ENCODE measurements around the gene FBXO39. TPM values are rescaled to one million over a fixed set of nuclear protein-coding genes. Genes with fewer than 3 reads are reported as not detected.
A peak's percentile ranks its signal among the peaks of the same experiment; 100 is the strongest.
"Not testable (repeated sequence)": the region's sequence is repeated elsewhere in the genome, so short reads cannot be mapped to it uniquely, and the experiment has no call there.

The FBXO39 gene
- polyA plus RNA-seq, 4 donors: 0.08 to 0.29 (median 0.20) TPM; not detected in 1

DNA sequence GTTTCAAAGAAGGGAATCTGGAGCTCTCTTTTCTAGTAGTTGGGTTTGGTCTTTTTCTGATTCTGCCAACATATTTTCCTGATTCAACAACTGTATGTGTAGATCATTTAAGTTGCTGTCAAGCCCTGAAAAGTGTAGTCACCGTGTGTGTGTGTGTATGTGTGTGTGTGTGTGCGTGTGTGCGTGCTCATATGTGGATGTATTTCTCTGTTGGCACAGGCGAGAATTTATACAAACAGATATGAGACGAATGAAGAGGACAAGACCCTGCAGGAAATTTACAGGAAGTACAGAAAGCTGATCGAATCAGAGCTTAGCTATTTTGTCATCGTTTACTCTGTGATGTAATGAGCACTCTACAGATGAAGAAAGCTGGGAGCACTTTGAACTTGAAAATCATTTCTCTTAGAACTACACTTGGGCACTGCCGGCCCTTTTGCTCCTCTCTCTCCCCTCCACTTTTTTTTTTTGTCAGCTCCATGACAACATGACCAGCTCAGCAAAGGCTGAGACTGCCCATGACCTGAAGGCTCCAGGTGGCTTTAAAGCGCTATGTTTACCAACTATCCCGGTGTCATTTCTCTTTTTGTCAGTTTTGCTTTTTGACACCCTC is 11.2 kb downstream of the FBXO39 start:
- no peak for DNase-seq (ENCODE audit: low read depth in 4 of 4, low spot score in 3 of 4)

DNA sequence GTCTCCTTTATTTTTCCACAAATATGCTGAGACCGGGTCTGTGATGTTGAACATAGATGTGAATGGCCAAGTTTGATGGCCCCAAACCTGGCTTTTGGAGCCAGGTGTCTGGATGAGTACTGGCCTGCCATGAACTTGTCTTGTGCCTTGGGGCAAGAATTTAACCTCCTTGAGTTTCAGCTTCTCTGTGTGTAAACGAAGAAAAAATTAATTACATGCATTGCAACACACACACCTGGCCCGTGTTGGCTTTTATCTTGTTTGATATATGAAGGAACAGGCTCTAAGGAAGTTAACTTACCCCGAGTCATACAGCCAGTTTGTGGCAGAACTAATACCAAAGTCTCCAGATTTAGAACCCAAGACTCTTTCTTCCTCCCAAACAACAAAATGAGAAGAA is 13.1 kb downstream of the FBXO39 start:
- DNase-seq (ENCODE audit: low read depth in 4 of 4, low spot score in 3 of 4): no peak

DNA sequence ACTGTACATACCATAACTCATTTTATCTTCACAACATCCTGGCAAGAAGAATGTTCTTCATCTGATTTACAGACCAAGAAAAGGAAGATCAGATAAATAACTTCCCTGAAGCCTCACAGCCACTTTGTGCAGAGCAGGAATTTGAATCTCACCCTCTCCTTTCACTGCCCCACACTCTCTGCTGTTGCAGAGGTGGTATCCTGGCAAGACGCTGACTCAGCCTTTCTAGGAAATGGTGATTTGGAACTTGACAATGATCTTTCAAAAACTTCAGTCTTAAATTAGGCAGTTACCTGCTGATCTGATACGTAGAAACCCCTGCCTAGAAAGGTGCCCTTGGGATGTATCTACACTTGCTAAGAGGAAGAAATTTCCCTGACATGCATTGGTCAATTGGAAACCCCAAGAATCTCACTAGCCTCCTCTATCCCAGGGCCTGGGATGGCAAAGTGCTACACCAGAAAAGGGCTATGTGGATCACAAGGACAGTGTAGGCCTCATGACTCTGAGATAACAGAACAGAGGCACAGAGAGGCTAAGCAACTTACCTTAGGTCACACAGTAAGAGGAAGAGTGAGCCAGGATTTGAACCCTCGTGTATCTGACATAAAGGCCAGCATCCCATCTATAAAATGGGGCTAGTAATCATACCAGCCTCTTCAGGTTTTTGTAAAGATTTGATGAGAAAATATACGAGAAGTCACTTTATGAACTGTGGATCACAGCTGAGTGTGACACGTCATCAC is 17.9 kb downstream of the FBXO39 start:
- DNase-seq (ENCODE audit: low read depth in 4 of 4, low spot score in 3 of 4): no peak

DNA sequence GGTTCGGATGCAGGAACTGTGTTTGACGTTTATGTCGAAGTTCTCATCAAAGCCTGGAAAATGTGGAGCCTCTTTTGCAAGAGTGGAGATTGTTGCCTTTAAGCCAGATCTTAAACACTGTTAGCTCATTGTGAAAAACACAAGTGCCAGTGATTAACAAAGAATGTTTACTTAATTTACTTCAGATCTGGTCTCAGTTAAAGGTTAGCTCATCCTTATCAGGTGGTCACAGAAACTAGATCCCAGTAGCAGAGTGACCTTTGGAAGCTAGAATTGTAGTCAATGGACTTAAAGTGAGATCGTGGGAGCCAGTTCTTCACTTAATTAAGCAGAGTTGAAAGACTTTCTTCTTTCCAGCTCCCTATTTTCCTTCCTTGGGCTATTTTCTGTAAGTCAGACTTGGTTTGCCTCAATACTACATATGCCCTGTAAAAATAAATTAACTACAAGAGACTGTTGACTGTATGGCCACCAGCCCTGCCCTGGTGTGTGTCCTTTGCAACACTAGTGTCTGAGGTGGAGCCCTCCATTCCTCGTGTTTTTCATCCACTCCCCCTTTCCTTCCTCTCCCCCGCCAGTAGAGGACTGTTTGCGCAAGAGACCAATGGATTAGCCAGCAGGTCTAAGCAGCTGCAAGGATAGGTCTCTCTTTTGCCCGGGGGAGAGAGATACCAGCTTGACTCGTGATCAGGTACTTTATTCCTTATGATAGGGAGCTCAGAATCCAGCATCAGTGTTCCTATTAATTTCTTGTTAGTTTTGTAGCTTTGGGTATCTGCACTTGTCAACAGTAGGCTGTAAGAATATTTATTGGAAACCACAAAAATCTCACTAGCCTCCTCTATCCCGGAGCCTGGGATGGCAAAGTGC is 20.2 kb downstream of the FBXO39 start:
- DNase-seq (ENCODE audit: low read depth in 4 of 4, low spot score in 3 of 4): no peak

DNA sequence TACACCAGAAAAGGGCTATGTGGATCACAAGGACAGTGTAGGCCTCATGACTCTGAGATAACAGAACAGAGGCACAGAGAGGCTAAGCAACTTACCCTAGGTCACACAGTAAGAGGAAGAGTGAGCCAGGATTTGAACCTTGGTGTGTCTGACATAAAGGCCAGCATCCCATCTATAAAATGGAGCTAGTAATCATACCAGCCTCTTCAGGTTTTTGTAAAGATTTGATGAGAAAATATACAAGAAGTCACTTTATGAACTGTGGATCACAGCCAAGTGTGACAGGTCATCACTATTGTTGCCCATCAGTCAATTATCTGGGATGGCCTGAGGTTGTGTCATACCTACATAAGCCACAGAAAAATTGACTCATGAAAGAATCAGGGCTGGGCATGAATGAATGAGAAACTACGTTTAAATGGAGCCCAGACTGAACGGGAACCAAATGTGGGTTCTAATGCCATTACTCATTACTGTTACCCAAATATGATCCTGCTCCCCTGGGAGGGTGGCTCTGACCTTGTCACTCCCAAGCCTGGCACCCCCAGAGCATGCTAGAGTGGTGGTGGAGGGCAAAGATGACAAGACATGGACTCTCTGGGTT is 21.0 kb downstream of the FBXO39 start:
- no peak for DNase-seq (ENCODE audit: low read depth in 4 of 4, low spot score in 3 of 4)

DNA sequence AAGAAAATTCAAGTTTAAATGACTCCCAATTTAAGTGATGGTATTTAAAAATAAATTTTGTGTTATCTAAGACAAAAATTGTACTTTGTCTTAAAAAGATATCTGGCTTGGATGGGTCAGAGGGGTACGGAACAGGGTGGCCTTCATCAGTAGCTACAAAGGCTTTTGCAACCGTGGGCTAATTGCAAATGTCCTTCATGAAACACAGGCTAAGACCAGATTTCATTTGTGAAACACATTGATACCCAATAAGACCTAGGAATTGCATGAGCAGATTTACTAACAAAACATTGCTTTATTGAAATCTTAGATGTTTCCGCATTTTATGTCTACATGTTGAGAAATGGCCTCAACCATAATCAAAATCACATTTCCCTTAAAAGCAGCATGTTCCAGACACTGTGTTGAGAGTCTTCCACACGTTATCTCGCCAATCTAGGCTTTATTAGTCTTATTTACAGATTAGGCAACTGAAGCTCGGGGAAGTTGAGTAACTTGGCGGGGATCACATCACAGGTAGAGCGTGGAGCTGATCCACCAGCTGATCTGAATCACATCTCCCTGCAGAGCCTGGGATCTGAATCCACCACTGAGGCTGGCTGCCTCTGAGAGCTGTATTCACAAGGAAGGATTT is 21.8 kb downstream of the FBXO39 start:
- no peak for DNase-seq (ENCODE audit: low read depth in 4 of 4, low spot score in 3 of 4)

DNA sequence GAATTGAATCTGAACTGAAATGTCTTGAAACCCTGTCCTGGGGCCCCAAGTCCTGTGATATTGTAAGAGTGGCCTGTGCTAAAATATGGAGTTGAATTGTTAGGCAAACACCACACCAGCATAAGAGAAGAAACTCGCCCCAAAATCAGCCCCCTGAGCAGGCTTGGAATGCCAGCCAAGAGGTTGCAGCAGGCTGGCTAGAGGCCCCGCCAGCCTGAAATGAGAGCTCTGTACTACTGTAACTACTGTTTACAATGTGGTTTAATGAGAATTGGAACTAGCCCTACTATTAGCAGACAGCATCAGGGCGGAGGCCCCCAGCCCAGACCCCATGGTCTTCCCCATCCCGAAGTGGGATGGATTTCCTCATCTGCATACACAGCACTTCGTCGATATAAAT is 23.7 kb downstream of the FBXO39 start:
- DNase-seq (ENCODE audit: low read depth in 4 of 4, low spot score in 3 of 4): no peak

DNA sequence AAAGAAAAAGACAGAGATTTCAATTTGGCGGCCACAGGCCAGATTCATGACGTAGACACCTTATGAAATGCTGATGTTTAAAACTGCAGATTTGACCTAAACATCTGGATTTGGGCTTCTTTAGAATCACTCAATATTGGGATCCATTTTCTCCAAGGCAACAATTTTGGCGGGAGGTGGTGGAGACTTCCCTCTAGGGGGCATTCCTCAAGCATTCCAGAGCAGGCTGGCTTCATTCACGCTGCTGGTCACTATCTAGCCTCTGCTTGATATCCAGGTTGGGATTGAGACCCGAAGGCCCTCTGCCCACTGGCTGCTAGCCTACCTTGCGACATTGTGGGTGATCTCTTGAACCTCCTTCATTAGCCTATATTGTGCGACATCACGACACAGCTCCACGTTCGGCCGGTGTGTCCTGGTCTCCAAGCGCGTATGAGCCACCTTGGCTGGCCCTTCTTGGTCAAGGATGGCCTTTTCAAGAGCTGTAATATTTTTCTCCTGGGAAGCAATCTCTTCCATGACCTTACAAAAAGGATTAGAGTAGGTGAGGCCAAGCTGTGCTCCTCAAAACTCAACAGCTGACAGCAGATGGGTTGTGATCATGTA is 24.5 kb downstream of the FBXO39 start:
- no peak for DNase-seq (ENCODE audit: low read depth in 4 of 4, low spot score in 3 of 4)

DNA sequence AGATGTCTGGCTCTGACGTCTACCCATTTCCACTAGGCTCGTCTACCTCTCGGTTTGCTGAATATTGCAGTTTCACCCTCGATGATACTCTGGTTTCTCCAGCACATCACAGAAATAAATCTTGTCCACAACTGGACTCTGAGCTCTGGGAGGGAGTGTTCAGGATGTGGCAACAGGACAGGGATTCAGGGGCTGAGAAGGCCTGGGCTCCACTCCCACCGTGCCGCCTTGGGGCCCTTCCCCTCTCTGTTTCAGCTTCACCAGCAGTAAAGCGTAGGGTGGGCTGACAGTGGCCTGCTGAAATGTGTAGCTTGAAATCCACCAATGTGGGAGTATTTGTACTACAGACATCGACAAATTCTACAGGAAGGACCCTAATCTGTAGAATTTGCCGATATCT is 35.5 kb downstream of the FBXO39 start:
- no peak for DNase-seq (ENCODE audit: low read depth in 4 of 4, low spot score in 3 of 4)

DNA sequence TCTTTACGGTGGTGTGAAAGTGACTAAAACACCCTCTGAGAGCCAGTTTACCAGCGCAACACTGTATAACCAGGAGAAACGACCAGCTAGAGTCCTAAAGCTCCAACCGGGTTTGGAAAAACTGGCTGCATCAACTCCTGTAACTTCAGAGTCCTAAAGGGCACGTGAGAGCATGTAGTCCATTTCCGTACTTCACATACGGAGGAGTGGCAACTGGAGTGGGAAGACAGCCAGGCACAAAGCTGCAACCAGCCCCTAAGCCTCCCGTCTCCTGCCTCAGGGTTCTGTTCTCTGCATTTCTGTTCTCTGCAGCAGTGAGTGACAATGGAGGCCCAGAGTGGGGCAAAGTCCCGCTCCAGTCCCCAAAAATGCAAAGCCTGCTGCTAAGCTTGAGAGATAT is 36.3 kb downstream of the FBXO39 start:
- no peak for DNase-seq (ENCODE audit: low read depth in 4 of 4, low spot score in 3 of 4)

DNA sequence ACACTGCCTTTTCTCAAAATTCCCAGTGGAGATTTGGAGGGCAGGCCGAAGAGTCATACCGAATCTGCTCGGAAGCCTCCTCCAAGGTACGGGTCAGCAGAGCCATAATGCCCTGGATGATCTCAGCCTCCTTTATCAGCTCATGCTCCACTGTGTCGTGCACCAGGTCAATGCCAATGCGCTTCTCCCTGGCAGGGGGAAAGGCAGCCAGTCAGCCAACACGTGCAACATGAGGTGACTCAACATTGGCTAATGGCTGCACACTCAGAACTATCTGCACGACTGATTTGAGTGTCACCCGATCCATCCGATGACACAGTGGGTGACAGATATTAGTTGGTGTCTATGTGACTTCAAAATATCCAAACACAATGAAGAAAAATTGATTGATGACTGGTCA is 39.8 kb downstream of the FBXO39 start:
- DNase-seq (ENCODE audit: low read depth in 4 of 4, low spot score in 3 of 4): no peak

DNA sequence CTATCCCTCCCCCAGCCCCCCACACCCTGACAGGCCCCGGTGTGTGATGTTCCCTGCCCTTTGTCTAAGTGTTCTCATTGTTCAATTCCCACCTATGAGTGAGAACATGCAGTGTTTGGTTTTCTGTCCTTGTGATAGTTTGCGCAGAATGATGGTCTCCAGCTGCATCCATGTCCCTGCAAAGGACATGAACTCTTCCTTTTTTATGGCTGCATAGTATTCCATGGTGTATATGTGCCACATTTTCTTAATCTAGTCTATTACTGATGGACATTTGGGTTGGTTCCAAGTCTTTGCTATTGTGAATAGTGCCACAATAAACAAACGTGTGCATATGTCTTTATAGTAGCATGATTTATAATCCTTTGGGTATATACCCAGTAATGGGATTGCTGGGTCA is 40.4 kb downstream of the FBXO39 start:
- DNase-seq (ENCODE audit: low read depth in 4 of 4, low spot score in 3 of 4): not testable (repeated sequence)

DNA sequence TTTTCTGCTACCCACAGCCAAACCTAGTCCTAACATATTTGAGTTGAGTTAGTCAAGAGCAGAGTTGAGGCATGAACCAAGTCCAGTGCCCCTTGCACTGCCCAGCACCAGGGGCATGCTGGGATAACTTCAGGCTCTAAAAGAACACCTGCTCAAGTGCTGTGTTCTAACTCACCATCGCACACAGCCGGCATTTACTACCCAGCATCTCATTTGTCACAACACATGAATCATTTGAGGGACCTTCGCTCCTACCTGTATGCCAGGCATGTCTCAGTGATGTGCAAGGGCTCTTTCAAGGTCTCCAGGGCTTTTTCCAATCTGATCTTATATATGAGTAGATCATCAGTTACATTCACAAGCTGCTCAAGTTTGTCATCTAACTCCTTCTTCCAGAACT is 42.9 kb downstream of the FBXO39 start:
- DNase-seq (ENCODE audit: low read depth in 4 of 4, low spot score in 3 of 4): no peak

DNA sequence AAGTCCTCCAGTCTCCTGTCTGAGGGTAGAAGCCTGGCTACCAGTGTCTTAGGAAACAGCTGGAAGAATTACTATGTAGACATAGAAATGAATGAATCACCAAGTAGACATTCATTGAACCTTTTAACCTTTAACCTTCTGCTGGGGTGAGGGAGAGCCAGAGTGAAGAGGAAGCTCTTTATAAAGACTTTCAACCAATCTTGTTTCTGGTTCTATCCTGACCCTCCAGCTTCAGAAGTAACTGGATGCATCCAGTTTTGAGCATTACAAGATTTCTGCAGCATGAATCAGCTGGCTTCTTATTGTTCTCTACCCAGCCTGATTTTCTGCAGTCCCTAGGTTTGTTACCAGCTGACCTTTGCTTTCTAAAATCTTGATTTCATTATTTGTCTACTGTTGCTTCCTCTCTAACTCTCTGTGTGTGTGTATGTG is 47.0 kb downstream of the FBXO39 start:
- DNase-seq (ENCODE audit: low read depth in 4 of 4, low spot score in 3 of 4): no peak

DNA sequence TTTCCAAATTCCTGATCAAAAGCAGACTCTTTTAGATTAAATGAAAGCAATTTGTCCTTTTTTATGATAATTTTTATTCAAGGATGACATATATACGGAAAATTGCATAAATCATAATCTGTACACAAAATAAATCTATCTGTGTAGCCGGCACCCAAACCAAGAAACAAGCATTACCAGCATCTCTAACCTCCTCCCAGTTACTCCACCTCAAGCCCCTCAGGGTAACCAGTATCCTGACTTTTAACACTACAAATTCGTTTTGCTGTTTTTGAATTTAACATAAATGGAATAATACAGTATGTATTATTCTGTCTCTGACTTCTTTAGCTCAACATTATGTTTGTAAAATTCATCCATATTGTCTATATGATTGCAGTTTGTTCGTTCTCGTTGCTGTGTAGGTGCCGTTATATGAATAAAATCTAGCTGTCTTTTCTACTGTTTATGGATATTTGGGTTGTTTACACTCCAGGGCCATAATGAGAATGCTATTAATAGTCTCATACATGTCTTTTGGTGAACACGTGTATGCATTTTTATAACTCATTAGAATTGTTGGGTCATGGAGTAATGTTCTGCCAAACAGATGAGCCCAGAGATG is 54.5 kb downstream of the FBXO39 start:
- no peak for DNase-seq (ENCODE audit: low read depth in 4 of 4, low spot score in 3 of 4)

DNA sequence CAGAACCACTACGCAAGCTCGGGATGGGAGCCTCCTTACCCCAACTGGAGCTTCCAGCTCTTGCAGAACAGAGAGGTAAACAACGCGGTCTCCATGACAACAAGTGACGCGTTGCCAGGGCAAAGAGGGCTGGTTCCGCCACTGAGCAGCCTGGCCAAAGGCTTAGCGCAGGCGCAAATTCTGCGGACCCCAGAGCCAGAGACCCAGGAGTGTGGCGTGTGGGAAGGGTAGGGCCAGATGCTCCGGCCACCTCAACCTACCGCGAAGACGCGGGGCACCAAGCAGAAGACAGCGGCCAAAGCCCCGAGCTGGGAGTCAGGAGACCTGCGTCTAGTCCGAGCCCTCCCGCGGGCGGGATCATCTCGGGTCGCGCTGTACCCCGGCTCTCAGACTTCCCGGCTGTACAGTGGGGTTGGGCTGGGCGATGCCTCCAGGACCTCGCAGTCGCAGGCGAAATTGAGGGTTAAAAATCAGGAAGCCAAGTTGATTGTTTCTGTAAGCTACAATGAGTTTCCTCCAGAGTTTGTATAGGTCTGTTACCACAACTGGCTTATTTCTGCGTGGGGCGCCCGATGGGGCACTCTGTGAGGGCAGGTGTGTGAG is 55.7 kb downstream of the FBXO39 start, which contains the start of gene TEKT1:
Gene TEKT1, minus strand, starts transcription at position 69 of the 603 bp plus-strand sequence. CDS start 1,353 bp downstream, outside the sequence.
- peak; percentile 56 to 84 (median 69) for DNase-seq (ENCODE audit: low read depth in 4 of 4, low spot score in 3 of 4)
